ENCODE results near the gene UNC5B.

Gene UNC5B

GRCh38 chr10:71222601-71223346 lies 10.4 kb downstream of the UNC5B start:
- DNase-seq (ENCODE audit: low read depth in 2 of 2, low spot score in 1 of 2), result no peak

- no peak for DNase-seq (ENCODE audit: low read depth in 2 of 2, low spot score in 1 of 2)
Observed at GRCh38 chr10:71223347-71224058, 11.1 kb downstream of the UNC5B start.

- no peak for DNase-seq (ENCODE audit: low read depth in 2 of 2, low spot score in 1 of 2)
Observed at GRCh38 chr10:71225291-71226058, 13.1 kb downstream of the UNC5B start.

GRCh38 chr10:71228875-71229675 lies 16.7 kb downstream of the UNC5B start:
- DNase-seq (ENCODE audit: low read depth in 2 of 2, low spot score in 1 of 2), result no peak

GRCh38 chr10:71229726-71230655 lies 17.6 kb downstream of the UNC5B start:
- no peak for DNase-seq (ENCODE audit: low read depth in 2 of 2, low spot score in 1 of 2)

- DNase-seq (ENCODE audit: low read depth in 2 of 2, low spot score in 1 of 2), result no peak
Observed at GRCh38 chr10:71230656-71231025, 18.3 kb downstream of the UNC5B start.

GRCh38 chr10:71231206-71231605 lies 18.8 kb downstream of the UNC5B start:
- no peak for DNase-seq (ENCODE audit: low read depth in 2 of 2, low spot score in 1 of 2)

GRCh38 chr10:71232089-71232998 lies 20.0 kb downstream of the UNC5B start:
- DNase-seq (ENCODE audit: low read depth in 2 of 2, low spot score in 1 of 2), result no peak

GRCh38 chr10:71233482-71233892 lies 21.1 kb downstream of the UNC5B start:
- no peak for DNase-seq (ENCODE audit: low read depth in 2 of 2, low spot score in 1 of 2)

GRCh38 chr10:71234004-71234894 lies 21.9 kb downstream of the UNC5B start:
- no peak for DNase-seq (ENCODE audit: low read depth in 2 of 2, low spot score in 1 of 2)

GRCh38 chr10:71234970-71235685 lies 22.8 kb downstream of the UNC5B start:
- no peak for DNase-seq (ENCODE audit: low read depth in 2 of 2, low spot score in 1 of 2)

- DNase-seq (ENCODE audit: low read depth in 2 of 2, low spot score in 1 of 2), result no peak
Observed at GRCh38 chr10:71235808-71236207, 23.4 kb downstream of the UNC5B start.

- DNase-seq (ENCODE audit: low read depth in 2 of 2, low spot score in 1 of 2), result no peak
Observed at GRCh38 chr10:71236286-71236685, 23.9 kb downstream of the UNC5B start.

GRCh38 chr10:71236822-71237682 lies 24.7 kb downstream of the UNC5B start:
- DNase-seq (ENCODE audit: low read depth in 2 of 2, low spot score in 1 of 2), result no peak

GRCh38 chr10:71237843-71238623 lies 25.7 kb downstream of the UNC5B start:
- no peak for DNase-seq (ENCODE audit: low read depth in 2 of 2, low spot score in 1 of 2)

- DNase-seq (ENCODE audit: low read depth in 2 of 2, low spot score in 1 of 2), result no peak
Observed at GRCh38 chr10:71238626-71239025, 26.3 kb downstream of the UNC5B start.

Measured in stimulated activated CD8-positive, alpha-beta memory T cell treated with anti-CD3 and anti-CD28 coated beads, Interleukin-4, amount 100 ng/mL, for 4 hours (primary cell).